Astrocyte of the cerebellum (primary cell): ENCODE data around the gene CNFN.

Experiments used
- DNase-seq: peaks from one replicate; pipeline ENCODE4 v3.0.0-alpha.2; 2011; ENCODE audit warnings: low read depth
- H3K4me3 ChIP-seq: 2 replicates; pipeline ENCODE4 v1.5.1; 2011; ENCODE audit warnings: mild to moderate bottlenecking, low read depth, low read length, moderate library complexity
- in situ Hi-C: cut with HindIII; loops from 2 replicates; pipeline ENCODE4 v1.10.0; 2017; ENCODE audit warnings: low sequenced_read_pairs
- TF ChIP-seq, protein P1 (sequence below): IDR thresholded peaks from 2 replicates; pipeline ENCODE4 v1.5.1; 2012; ENCODE audit warnings: low read length, low read depth, moderate library complexity, mild to moderate bottlenecking; ENCODE audit errors: missing control alignments

Gene CNFN

DNA sequence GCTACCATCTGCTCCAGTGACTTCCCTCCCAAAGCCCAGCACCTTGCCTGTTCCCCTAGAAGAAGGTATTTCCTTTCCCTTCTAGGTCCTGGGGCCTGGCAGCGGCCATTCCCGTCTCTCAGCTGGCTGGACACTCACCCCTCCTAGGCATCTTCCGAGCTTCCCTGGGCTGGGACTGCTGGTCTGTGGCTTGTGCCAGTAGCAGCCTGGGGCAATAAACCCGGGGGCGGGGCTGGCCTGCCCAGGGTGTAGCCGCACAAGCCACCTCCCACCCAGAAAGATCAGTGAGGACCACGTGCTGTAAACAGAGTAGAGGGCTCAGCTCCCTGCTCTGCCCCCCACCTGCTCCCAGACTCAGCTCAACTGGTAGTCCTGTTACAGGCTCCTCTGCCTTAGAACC is 22.1 kb upstream of the CNFN start:
- no peak for DNase-seq
- no peak overlapping the region for H3K4me3 ChIP-seq
- TF ChIP-seq, protein P1, sequence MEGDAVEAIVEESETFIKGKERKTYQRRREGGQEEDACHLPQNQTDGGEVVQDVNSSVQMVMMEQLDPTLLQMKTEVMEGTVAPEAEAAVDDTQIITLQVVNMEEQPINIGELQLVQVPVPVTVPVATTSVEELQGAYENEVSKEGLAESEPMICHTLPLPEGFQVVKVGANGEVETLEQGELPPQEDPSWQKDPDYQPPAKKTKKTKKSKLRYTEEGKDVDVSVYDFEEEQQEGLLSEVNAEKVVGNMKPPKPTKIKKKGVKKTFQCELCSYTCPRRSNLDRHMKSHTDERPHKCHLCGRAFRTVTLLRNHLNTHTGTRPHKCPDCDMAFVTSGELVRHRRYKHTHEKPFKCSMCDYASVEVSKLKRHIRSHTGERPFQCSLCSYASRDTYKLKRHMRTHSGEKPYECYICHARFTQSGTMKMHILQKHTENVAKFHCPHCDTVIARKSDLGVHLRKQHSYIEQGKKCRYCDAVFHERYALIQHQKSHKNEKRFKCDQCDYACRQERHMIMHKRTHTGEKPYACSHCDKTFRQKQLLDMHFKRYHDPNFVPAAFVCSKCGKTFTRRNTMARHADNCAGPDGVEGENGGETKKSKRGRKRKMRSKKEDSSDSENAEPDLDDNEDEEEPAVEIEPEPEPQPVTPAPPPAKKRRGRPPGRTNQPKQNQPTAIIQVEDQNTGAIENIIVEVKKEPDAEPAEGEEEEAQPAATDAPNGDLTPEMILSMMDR: no peak
- in situ Hi-C loops: no loop called here

GRCh38 chr19:42411581-42412178 is 21.6 kb upstream of the CNFN start:
- in situ Hi-C loops: no loop called here
- no peak for DNase-seq
- TF ChIP-seq, protein P1: no peak
- no peak overlapping the region for H3K4me3 ChIP-seq

- TF ChIP-seq, protein P1: no peak
- in situ Hi-C loops: no loop called here
- no peak overlapping the region for H3K4me3 ChIP-seq
- no peak for DNase-seq
Measured at GRCh38 chr19:42410371-42410770, 20.3 kb upstream of the CNFN start.

GRCh38 chr19:42409477-42409876 is 19.4 kb upstream of the CNFN start:
- TF ChIP-seq, protein P1: no peak
- no peak overlapping the region for H3K4me3 ChIP-seq
- in situ Hi-C loops: no loop called here
- DNase-seq: no peak

DNA sequence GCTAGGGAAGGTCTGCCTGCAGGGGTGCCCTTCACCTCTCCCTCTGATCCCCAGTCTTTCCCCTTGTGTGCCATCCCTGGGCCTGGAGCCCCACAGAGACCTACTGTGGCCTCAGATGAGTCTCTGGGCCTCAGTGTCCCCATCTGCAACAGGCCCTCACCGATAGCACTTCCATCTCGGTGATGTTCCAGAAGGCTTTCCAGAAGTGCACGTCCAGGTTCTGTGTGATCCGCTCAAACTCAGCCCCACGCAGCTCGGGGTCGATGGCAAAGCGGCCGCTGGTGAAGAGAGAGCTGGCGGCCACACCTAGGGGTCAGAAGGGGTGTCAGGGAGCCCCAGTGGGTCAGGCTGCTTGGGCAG is 17.7 kb upstream of the CNFN start:
- no peak for DNase-seq
- in situ Hi-C loops: no loop called here
- TF ChIP-seq, protein P1: no peak
- H3K4me3 ChIP-seq: no peak overlapping the region

GRCh38 chr19:42407085-42407815 is 17.2 kb upstream of the CNFN start:
- in situ Hi-C loops: no loop called here
- no peak for DNase-seq
- TF ChIP-seq, protein P1: no peak
- no peak overlapping the region for H3K4me3 ChIP-seq
